ENCODE results near the gene TMEM9B. TPM values are rescaled to one million over a fixed set of nuclear protein-coding genes. Genes with fewer than 3 reads are reported as not detected.

The TMEM9B gene
- total and polyA plus RNA-seq, 2 experiments from 2014 or later, result 10.4 to 12.9 TPM

DNA sequence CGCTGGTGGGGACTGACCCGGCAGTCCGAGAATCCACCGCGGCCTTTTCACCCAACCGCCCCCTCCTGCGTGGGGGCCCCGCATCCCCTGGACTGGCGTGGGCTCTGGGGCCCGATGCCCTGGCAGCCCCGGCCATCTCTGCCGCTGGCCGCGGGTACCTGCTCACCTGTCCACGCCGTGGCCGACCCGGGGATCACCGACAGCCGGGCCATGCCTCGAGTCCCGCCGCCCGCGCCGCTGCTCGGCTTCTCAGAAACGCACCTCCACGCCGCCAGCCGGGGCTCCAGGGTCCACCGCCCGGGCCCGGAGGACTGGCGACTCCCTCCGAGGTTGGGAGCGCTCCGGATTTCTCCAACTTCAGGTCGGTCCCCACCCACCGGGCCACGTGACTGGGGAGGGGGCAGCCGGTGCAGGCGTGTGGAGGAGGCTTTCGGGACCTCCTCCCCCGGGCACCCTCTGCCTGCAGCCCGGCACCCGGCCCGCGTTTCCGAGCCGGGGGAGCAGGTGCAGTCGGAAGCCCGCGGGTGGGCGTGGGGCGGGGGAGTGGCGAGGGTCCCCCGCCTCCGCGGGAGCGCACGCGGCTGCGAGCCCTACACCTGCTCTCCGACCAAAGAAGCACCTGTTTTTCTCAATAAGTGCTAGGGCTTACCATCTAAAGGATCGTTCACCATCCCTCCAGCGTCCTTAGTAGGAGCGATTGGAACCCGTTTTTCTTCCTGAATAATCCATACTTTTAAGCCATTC, 40.1 kb upstream of the TMEM9B start (continued):
- TF ChIP-seq ZNF462 (CRISPR knock-in tag; IDR thresholded peaks at IDR 0.05), result no peak
- no peak for TF ChIP-seq CREB1 (CRISPR knock-in tag; IDR thresholded peaks at IDR 0.05; ENCODE audit: low read depth)
- no peak for TF ChIP-seq JUNB (IDR thresholded peaks at IDR 0.05; ENCODE audit: unreplicated experiment)
- TF ChIP-seq NANOG (IDR thresholded peaks at IDR 0.05; ENCODE audit: borderline replicate concordance), result no peak
- no peak for TF ChIP-seq ZNF114 (CRISPR knock-in tag; IDR thresholded peaks at IDR 0.05)
- no peak for TF ChIP-seq EZH2 (IDR thresholded peaks at IDR 0.05; ENCODE audit: low read depth, unreplicated experiment)

DNA sequence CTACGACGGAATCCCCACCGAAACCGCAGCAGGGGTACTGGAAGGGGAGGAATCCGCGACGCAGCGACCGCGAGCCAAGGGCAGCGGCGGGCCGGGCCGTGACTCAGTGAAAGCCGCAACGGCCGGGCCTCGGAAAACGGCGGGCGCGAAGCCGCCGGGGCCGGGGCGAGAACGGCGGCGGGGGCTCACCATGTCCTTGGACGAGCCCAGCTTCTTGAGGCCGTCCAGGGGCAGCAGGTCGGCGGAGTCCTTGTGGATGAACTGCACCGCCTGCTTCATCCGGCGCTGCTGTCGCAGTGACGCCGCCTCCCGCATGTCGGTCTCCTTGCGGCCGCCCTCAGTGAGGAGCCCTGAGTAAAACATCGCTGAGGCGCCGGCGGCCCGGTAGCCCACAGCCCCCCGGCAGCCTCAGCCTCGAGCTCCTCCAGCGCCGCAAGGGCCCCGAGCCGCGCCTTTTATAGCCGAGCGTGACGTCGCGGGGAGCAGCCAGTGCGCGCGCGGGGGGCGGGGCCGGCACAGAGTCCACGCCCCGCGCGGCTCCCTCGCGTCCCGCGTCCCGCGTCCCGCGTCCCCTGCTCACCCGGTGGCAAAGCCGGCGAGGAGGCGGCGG, 39.4 kb upstream of the TMEM9B start, which contains the start of gene NRIP3:
Gene NRIP3 (minus strand): TSS at position 429 of the 610 bp plus-strand sequence. CDS start 66 bp downstream, at position 363.
- Mint-ChIP-seq H3K27me3 (ENCODE audit: insufficient read depth, low read depth, poor library complexity) (peaks cover 34% of the 10 kb centered on the region), H3K4me3 (peak within 1 kb of the TSS; percentile 72), H3K27ac (no peak within 1 kb of the TSS), H3K4me1 (peaks cover 14% of the 10 kb centered on the region; the same call in 2 of the 3 replicates), H3K36me3 (ENCODE audit: low read depth) (no peaks in the 10 kb centered on the region), H3K9me3 (no peaks in the 10 kb centered on the region)
- H3K79me2 ChIP-seq (replicated peaks; ENCODE audit: insufficient read depth), result no peaks in the 10 kb centered on the region; the same call in 1 of the 2 replicates
- H3K27ac ChIP-seq (ENCODE audit: low read depth), result no peak within 1 kb of the TSS
- peaks cover 67% of the 10 kb centered on the region for H3K27me3 ChIP-seq (ENCODE audit: insufficient read depth)
- H3F3A ChIP-seq (replicated peaks; ENCODE audit: low read depth), result peaks cover 6% of the 10 kb centered on the region
- peaks cover 4% of the 10 kb centered on the region; the same call in 1 of the 2 replicates for H4K20me1 ChIP-seq (replicated peaks; ENCODE audit: insufficient read depth)
- ATAC-seq (peak; percentile 83), DNase-seq (ENCODE audit: low spot score) (peak; percentile 77)
- H3K4me2 ChIP-seq, result peak within 1 kb of the TSS; percentile 97
- H3K4me3 ChIP-seq, result peak within 1 kb of the TSS; percentile 77
- H2AFZ ChIP-seq, result peak within 1 kb of the TSS; percentile 96
- H3K36me3 ChIP-seq (ENCODE audit: insufficient read depth), result no peaks in the 10 kb centered on the region
- H3K9me2 ChIP-seq (ENCODE audit: insufficient read depth), result no peaks in the 10 kb centered on the region
- peaks cover 11% of the 10 kb centered on the region for H3K4me1 ChIP-seq (ENCODE audit: insufficient read depth)
- TF ChIP-seq ZNF114 (CRISPR knock-in tag; IDR thresholded peaks at IDR 0.05) (no peak), EZH2phosphoT487 (IDR thresholded peaks at IDR 0.05; ENCODE audit: unreplicated experiment) (no peak), ETS1 (IDR thresholded peaks at IDR 0.05) (no peak), JUNB (IDR thresholded peaks at IDR 0.05; ENCODE audit: unreplicated experiment) (no peak), ZNF331 (CRISPR knock-in tag; IDR thresholded peaks at IDR 0.05; ENCODE audit: low read depth) (no peak)
- TF ChIP-seq, protein P1, sequence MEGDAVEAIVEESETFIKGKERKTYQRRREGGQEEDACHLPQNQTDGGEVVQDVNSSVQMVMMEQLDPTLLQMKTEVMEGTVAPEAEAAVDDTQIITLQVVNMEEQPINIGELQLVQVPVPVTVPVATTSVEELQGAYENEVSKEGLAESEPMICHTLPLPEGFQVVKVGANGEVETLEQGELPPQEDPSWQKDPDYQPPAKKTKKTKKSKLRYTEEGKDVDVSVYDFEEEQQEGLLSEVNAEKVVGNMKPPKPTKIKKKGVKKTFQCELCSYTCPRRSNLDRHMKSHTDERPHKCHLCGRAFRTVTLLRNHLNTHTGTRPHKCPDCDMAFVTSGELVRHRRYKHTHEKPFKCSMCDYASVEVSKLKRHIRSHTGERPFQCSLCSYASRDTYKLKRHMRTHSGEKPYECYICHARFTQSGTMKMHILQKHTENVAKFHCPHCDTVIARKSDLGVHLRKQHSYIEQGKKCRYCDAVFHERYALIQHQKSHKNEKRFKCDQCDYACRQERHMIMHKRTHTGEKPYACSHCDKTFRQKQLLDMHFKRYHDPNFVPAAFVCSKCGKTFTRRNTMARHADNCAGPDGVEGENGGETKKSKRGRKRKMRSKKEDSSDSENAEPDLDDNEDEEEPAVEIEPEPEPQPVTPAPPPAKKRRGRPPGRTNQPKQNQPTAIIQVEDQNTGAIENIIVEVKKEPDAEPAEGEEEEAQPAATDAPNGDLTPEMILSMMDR (conservative IDR thresholded peaks at IDR 0.05; ENCODE audit: low read depth in 2 of 2), result no peak

Measured in GM23338 (cell line).